GM12878 (cell line): ENCODE measurements around the gene SEC22B. TPM values are rescaled to one million over a fixed set of nuclear protein-coding genes. Genes with fewer than 3 reads are reported as not detected.

Source experiments
- ATF7 ChIP-seq: fragments of 450-650 bp; IDR thresholded peaks from 2 replicates; pipeline ENCODE4 v1.6.1; 2016; ENCODE audit warnings: low read depth, mild to moderate bottlenecking
- EGR1 ChIP-seq, 2 experiments: IDR thresholded peaks; 1 replicate in 1 of 2; 2 replicates in 1 of 2; pipeline ENCODE4 v1.6.1; 2011 to 2012; ENCODE audit warnings: low read depth in 2 of 2, low read length in 2 of 2, borderline replicate concordance in 1 of 2, mild to moderate bottlenecking in 1 of 2, moderate library complexity in 1 of 2
- FOXM1 ChIP-seq: IDR thresholded peaks from 2 replicates; pipeline ENCODE4 v1.6.1; 2012; ENCODE audit warnings: low read depth, mild to moderate bottlenecking, inconsistent platforms, low read length, moderate library complexity
- KAT2A ChIP-seq: conservative IDR thresholded peaks from 2 replicates; pipeline ENCODE4 v1.6.1; 2011; ENCODE audit warnings: low read depth, low read length; ENCODE audit not compliant: control insufficient read depth
- KDM1A ChIP-seq: fragments of 200-600 bp; sonication (generic); IDR thresholded peaks from 2 replicates; pipeline ENCODE4 v1.6.1; 2016; ENCODE audit warnings: borderline replicate concordance
- MTA2 ChIP-seq: fragments of 450-650 bp; IDR thresholded peaks from 2 replicates; pipeline ENCODE4 v1.6.1; 2016; ENCODE audit warnings: low read depth, mild to moderate bottlenecking, moderate library complexity
- NFIC ChIP-seq: IDR thresholded peaks from 2 replicates; pipeline ENCODE4 v1.6.1; 2012; ENCODE audit warnings: low read depth, mild to moderate bottlenecking, inconsistent platforms, low read length, moderate library complexity
- NR2C2 ChIP-seq: IDR thresholded peaks from 2 replicates; pipeline ENCODE4 v1.6.1; 2011; ENCODE audit warnings: borderline replicate concordance, low read depth; ENCODE audit not compliant: control insufficient read depth, insufficient read length
- PBX3 ChIP-seq: IDR thresholded peaks from 2 replicates; pipeline ENCODE4 v1.6.1; 2011; ENCODE audit warnings: mild to moderate bottlenecking, low read depth, low read length, moderate library complexity; ENCODE audit not compliant: insufficient replicate concordance
- RBBP5 ChIP-seq: fragments of 200-600 bp; sonication (generic); conservative IDR thresholded peaks from 2 replicates; pipeline ENCODE4 v1.6.1; 2016
- RELB ChIP-seq: fragments of 450-650 bp; IDR thresholded peaks from 2 replicates; pipeline ENCODE4 v1.6.1; 2017; ENCODE audit warnings: low read depth, mild to moderate bottlenecking, moderate library complexity
- SKIL ChIP-seq: fragments of 450-650 bp; IDR thresholded peaks from 2 replicates; pipeline ENCODE4 v1.6.1; 2017; ENCODE audit warnings: mild to moderate bottlenecking, low read depth, inconsistent platforms; ENCODE audit not compliant: poor library complexity, severe bottlenecking
- ZNF24 ChIP-seq: fragments of 450-650 bp; IDR thresholded peaks from 2 replicates; pipeline ENCODE4 v1.6.1; 2017; ENCODE audit warnings: antibody characterized with exemption, mild to moderate bottlenecking
- ZNF622 ChIP-seq: fragments of 450-650 bp; IDR thresholded peaks from 2 replicates; pipeline ENCODE4 v1.6.1; 2017; ENCODE audit warnings: mild to moderate bottlenecking, inconsistent platforms
- polyA plus RNA-seq, 11 experiments: library from polyadenylated mRNA; depleted of rRNA in 4 of 11; unstranded in 6 of 11; stranded (reverse) in 5 of 11; fragments of >200 nt; fragmentation: Nextera tagmentation in 4 of 11; fragmentation: Illumina TruSeq in 1 of 11; extraction: Ambion mirVana in 4 of 11; extraction: Trizol in 1 of 11; gene quantifications; 1 replicate in 1 of 11; 2 replicates in 10 of 11; pipeline versions ENCODE4 v1.2.1 to v1.2.3, GENCODE V29; 2011 to 2016; ENCODE audit warnings: inconsistent platforms in 2 of 11, missing spikeins in 2 of 11, low read depth in 1 of 11
- total RNA-seq, 4 experiments: library from RNA; depleted of rRNA in 3 of 4; stranded (reverse); fragments of >200 nt in 3 of 4; fragmentation: Illumina TruSeq in 1 of 4; extraction: Trizol in 1 of 4; gene quantifications; 2 replicates each; pipeline versions ENCODE4 v1.2.1 to v1.2.3, GENCODE V29; 2013 to 2021
- TF ChIP-seq, protein P1 (sequence below): IDR thresholded peaks from 2 replicates; pipeline ENCODE4 v1.6.1; 2012; ENCODE audit warnings: low read depth, low read length, improper control_type of control experiment
- TF ChIP-seq, protein P2 (sequence below): fragments of 450-650 bp; IDR thresholded peaks from 2 replicates; pipeline ENCODE4 v1.6.1; 2018; ENCODE audit warnings: borderline replicate concordance, mild to moderate bottlenecking; ENCODE audit not compliant: partially characterized antibody
- TF ChIP-seq, protein P3 (sequence below): fragments of 450-650 bp; formaldehyde crosslinking; IDR thresholded peaks from 2 replicates; pipeline ENCODE4 v1.4.0; 2022; ENCODE audit warnings: mild to moderate bottlenecking, moderate library complexity

SEC22B gene
- total and polyA plus RNA-seq, 10 of the 15 experiments (the other 5 are each of a cell fraction or from before 2014, with no cell fraction given) = 19.8 to 41.5 (median 27.7) TPM

DNA sequence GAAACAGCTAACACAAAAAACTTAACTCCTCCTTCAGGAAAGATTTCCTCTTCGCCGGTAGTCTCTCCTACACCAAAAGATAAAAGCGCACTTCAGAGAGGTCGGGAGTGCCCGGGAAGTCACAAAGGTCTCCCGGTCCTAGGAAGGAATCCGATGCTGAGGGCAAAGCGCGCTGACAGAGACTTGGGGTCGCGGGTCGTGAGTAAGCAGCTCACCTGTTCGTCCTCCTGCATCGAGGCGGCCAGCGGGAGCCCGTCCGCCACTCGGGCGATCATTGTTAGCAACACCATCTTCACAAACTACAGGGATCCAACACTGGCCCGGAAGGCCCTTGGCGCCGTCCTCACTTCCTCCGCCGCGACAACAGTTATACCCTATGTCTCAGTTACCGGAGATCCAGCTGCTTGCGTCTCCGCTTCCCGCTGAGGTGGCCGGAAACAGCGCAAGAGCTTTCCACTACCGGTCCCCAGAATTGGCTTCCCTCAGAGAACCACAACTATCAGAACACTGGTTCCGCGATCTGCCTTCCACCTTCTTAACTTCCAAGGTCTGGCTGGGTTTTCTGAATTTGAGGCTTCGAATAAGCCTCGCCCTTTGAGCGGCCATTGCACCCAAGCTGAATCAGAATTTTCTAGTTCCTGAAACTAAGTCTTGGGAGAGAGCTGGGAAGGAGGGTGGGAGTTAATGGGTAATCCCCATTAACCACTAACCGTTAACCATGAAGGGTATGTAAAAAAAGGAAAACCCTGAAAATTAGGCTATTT lies at the start of gene SEC22B (continued):
- TF ChIP-seq PBX3 (no peak), NR2C2 (no peak), ZNF24 (peak; percentile 69), KDM1A (no peak), FOXM1 (0 out of 2 replicates have a peak, but pooled peaks have one; percentile 17), KAT2A (no peak), ATF7 (peak; percentile 69), NFIC (peak; percentile 55; the same call in 1 of the 2 replicates), ZNF622 (no peak), EGR1 (IDR thresholded peaks at IDR 0.05; ENCODE audit: borderline replicate concordance in 1 of 2, low read depth in 2 of 2, low read length in 2 of 2) (peak in 1 of 2 experiments; percentile 26; a peak in 1 of 3 replicates), SKIL (peak; percentile 59), RELB (peak; percentile 88), RBBP5 (no peak), MTA2 (no peak)
- TF ChIP-seq, protein P1, sequence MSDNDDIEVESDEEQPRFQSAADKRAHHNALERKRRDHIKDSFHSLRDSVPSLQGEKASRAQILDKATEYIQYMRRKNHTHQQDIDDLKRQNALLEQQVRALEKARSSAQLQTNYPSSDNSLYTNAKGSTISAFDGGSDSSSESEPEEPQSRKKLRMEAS = no peak
- TF ChIP-seq, protein P2, sequence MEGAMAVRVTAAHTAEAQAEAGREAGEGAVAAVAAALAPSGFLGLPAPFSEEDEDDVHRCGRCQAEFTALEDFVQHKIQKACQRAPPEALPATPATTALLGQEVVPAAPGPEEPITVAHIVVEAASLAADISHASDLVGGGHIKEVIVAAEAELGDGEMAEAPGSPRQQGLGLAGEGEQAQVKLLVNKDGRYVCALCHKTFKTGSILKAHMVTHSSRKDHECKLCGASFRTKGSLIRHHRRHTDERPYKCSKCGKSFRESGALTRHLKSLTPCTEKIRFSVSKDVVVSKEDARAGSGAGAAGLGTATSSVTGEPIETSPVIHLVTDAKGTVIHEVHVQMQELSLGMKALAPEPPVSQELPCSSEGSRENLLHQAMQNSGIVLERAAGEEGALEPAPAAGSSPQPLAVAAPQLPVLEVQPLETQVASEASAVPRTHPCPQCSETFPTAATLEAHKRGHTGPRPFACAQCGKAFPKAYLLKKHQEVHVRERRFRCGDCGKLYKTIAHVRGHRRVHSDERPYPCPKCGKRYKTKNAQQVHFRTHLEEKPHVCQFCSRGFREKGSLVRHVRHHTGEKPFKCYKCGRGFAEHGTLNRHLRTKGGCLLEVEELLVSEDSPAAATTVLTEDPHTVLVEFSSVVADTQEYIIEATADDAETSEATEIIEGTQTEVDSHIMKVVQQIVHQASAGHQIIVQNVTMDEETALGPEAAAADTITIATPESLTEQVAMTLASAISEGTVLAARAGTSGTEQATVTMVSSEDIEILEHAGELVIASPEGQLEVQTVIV = peak; percentile 70
- TF ChIP-seq, protein P3, sequence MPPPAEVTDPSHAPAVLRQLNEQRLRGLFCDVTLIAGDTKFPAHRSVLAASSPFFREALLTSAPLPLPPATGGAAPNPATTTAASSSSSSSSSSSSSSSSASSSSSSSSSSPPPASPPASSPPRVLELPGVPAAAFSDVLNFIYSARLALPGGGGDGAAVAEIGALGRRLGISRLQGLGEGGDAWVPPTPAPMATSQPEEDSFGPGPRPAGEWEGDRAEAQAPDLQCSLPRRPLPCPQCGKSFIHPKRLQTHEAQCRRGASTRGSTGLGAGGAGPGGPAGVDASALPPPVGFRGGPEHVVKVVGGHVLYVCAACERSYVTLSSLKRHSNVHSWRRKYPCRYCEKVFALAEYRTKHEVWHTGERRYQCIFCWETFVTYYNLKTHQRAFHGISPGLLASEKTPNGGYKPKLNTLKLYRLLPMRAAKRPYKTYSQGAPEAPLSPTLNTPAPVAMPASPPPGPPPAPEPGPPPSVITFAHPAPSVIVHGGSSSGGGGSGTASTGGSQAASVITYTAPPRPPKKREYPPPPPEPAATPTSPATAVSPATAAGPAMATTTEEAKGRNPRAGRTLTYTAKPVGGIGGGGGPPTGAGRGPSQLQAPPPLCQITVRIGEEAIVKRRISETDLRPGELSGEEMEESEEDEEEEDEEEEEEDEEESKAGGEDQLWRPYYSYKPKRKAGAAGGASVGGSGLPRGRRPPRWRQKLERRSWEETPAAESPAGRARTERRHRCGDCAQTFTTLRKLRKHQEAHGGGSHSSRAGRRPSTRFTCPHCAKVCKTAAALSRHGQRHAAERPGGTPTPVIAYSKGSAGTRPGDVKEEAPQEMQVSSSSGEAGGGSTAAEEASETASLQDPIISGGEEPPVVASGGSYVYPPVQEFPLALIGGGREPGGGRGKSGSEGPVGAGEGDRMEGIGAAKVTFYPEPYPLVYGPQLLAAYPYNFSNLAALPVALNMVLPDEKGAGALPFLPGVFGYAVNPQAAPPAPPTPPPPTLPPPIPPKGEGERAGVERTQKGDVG (CRISPR knock-in tag) = no peak
